Thyroid gland (tissue), 4 donors: ENCODE measurements around the gene TMEFF2. TPM values are rescaled to one million over a fixed set of nuclear protein-coding genes. Genes with fewer than 3 reads are reported as not detected.

ENCODE experiments used
- DNase-seq, 2 donors: peaks; one replicate each; pipeline ENCODE4 v3.0.0-alpha.2; 2019
- H3K27ac ChIP-seq, 3 donors: fragments of 200-600 bp; sonication (generic); 1 replicate in 2 of 3; 2 replicates in 1 of 3; pipeline ENCODE4 v1.5.1; 2016 to 2019; ENCODE audit warnings: mild to moderate bottlenecking in 1 of 3, moderate library complexity in 1 of 3
- H3K27me3 ChIP-seq: fragments of 200-600 bp; sonication (generic); one replicate; pipeline ENCODE4 v1.5.1; 2019
- H3K36me3 ChIP-seq, 2 donors: fragments of 200-600 bp; sonication (generic); one replicate each; pipeline ENCODE4 v1.5.1; 2016 to 2019
- H3K4me1 ChIP-seq, 2 donors: fragments of 200-600 bp; sonication (generic); one replicate each; pipeline ENCODE4 v1.5.1; 2017 to 2019
- H3K4me3 ChIP-seq, 3 donors: fragments of 200-600 bp; sonication (generic); replicated peaks in 1 of 3; 1 replicate in 2 of 3; 2 replicates in 1 of 3; pipeline ENCODE4 v1.5.1; 2016; ENCODE audit warnings: mild to moderate bottlenecking in 1 of 3
- H3K9me3 ChIP-seq: fragments of 200-600 bp; sonication (generic); one replicate; pipeline ENCODE4 v1.5.1; 2017
- CTCF ChIP-seq, 6 experiments: fragments of 200-600 bp in 3 of 6; fragments of 450-650 bp in 3 of 6; sonication (generic) in 3 of 6; IDR thresholded peaks; one replicate each; pipeline ENCODE4 v1.5.1; 2016 to 2019; ENCODE audit warnings: antibody characterized with exemption in 6 of 6, mild to moderate bottlenecking in 2 of 6, inconsistent platforms in 1 of 6, moderate library complexity in 1 of 6
- POLR2A ChIP-seq, 2 donors: fragments of 450-650 bp; IDR thresholded peaks; one replicate each; pipeline ENCODE4 v1.6.1; 2017; ENCODE audit warnings: antibody characterized with exemption in 2 of 2, mild to moderate bottlenecking in 2 of 2, moderate library complexity in 1 of 2
- WGBS, 2 donors: methylation state at CpG; one replicate each; pipeline ENCODE4 v1.1.5; 2017; 5-methylcytosine and 5-hydroxymethylcytosine counted together
- intact Hi-C: fragments of 100-400 bp; cut with DNase I; formaldehyde crosslinking; loops from one replicate; pipeline ENCODE4 v1.15.1; 2023
- total RNA-seq, 4 donors: library from RNA; depleted of rRNA; stranded (reverse); fragments of >200 nt; gene quantifications; one replicate each; pipeline ENCODE4 v1.2.3, GENCODE V29; 2016

The TMEFF2 gene
- total RNA-seq, 4 donors from 2014 or later, result 0.11 TPM; not detected in 3

DNA sequence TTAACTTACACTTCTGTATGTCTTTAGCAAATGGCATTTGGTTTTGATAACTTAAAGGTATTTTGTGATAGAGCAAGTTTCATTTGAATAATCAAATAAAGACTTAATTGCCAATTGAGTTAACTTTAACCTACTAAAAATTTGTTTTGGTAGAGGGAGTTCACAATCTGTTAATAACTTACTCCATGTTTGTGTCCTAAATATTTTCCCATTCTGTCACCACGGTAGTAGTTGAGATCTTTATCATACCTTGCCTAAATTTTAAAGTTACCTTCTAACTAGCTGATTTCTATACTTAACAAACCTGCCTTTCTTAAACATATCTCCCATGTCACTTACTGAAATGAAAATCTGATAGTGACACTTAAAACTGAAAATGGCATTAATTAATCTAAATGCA, 127.1 kb downstream of the TMEFF2 start:
- Histone ChIP-seq H3K9me3 (no peaks in the 10 kb centered on the region), H3K4me3 (no peak overlapping the region), H3K4me1 (peaks cover 0 to 1% of the 10 kb centered on the region in 2 donors), H3K27ac (no peak overlapping the region), H3K36me3 (no peaks in the 10 kb centered on the region), H3K27me3 (no peaks in the 10 kb centered on the region)
- TF ChIP-seq POLR2A (IDR thresholded peaks at IDR 0.05) (no peak), CTCF (IDR thresholded peaks at IDR 0.05) (no peak)
- WGBS, 2 donors, result 86 to 91% methylated on average over 1 of the region's 1 CpG
- intact Hi-C loops, result no loop called here
- DNase-seq, result no peak

GRCh38 chr2:192064459-192064858, 130.3 kb downstream of the TMEFF2 start:
- WGBS, 2 donors, result 98 to 99% methylated on average over 2 of the region's 2 CpGs
- no peak for DNase-seq

DNA sequence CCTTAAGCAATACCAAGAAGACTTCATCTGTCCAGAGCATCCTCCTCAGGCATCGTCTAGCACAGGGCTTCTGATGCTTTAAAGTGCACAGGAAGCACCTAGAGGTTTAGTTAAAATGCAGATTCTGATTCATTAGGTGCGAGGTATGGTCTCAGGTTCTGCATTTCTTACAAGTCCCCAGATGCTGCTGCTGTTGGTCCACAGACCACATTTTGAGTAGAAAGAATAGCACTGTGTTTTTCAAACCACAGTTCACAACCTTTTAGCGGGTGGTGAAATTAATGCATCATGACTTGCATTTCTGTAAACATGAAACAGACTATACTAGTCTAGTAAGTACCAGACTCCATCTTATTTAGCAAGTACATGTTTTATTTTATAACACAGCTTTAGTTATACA, 134.6 kb downstream of the TMEFF2 start:
- H3K9me3 ChIP-seq, result no peaks in the 10 kb centered on the region
- H3K4me3 ChIP-seq, result no peak overlapping the region
- no peak for DNase-seq
- WGBS, 2 donors, result 70 to 82% methylated on average over 3 of the region's 3 CpGs
- H3K36me3 ChIP-seq, result no peaks in the 10 kb centered on the region
- TF ChIP-seq CTCF (IDR thresholded peaks at IDR 0.05), result no peak
- no peak for TF ChIP-seq POLR2A (IDR thresholded peaks at IDR 0.05)
- H3K4me1 ChIP-seq, result no peaks in the 10 kb centered on the region
- H3K27ac ChIP-seq, result no peak overlapping the region
- intact Hi-C loops, result no loop called here
- H3K27me3 ChIP-seq, result no peaks in the 10 kb centered on the region

More at GRCh38 chr2:192064459-192064858, 130.3 kb downstream of the TMEFF2 start:
- Histone ChIP-seq H3K27me3 (no peaks in the 10 kb centered on the region), H3K4me1 (no peaks in the 10 kb centered on the region), H3K9me3 (no peaks in the 10 kb centered on the region), H3K27ac (no peak overlapping the region), H3K4me3 (no peak overlapping the region), H3K36me3 (no peaks in the 10 kb centered on the region)
- TF ChIP-seq CTCF (IDR thresholded peaks at IDR 0.05) (no peak), POLR2A (IDR thresholded peaks at IDR 0.05) (no peak)
- intact Hi-C loops, result no loop called here

GRCh38 chr2:192059266-192059665, 135.5 kb downstream of the TMEFF2 start:
- Histone ChIP-seq H3K9me3 (no peaks in the 10 kb centered on the region), H3K4me3 (no peak overlapping the region), H3K36me3 (no peaks in the 10 kb centered on the region), H3K4me1 (no peaks in the 10 kb centered on the region), H3K27me3 (no peaks in the 10 kb centered on the region), H3K27ac (no peak overlapping the region)
- 88 to 90% methylated on average over 2 of the region's 2 CpGs for WGBS, 2 donors
- DNase-seq, result no peak
- TF ChIP-seq POLR2A (IDR thresholded peaks at IDR 0.05) (no peak), CTCF (IDR thresholded peaks at IDR 0.05) (no peak)
- intact Hi-C loops, result no loop called here

GRCh38 chr2:192053921-192054320, 140.8 kb downstream of the TMEFF2 start:
- no peaks in the 10 kb centered on the region for H3K36me3 ChIP-seq
- no peak for DNase-seq
- no peaks in the 10 kb centered on the region for H3K27me3 ChIP-seq
- TF ChIP-seq POLR2A (IDR thresholded peaks at IDR 0.05), result no peak
- TF ChIP-seq CTCF (IDR thresholded peaks at IDR 0.05), result no peak
- H3K27ac ChIP-seq, result no peak overlapping the region
- intact Hi-C loops, result no loop called here
- H3K4me1 ChIP-seq, result no peaks in the 10 kb centered on the region
- H3K9me3 ChIP-seq, result no peaks in the 10 kb centered on the region
- WGBS, 2 donors, result 50 to 65% methylated on average over 1 of the region's 1 CpG
- H3K4me3 ChIP-seq, result no peak overlapping the region
